Erythroblast (primary cell): Measurements from ENCODE around the gene UBE2G1.

Experiments used
- GATA1 ChIP-seq: IDR thresholded peaks from 2 replicates; pipeline ENCODE4 v1.6.1; 2011; ENCODE audit warnings: low read depth, mild to moderate bottlenecking, control low read depth, low read length, moderate library complexity
- POLR2A ChIP-seq: IDR thresholded peaks from 2 replicates; pipeline ENCODE4 v1.6.1; 2011; ENCODE audit warnings: mild to moderate bottlenecking, low read length

- TF ChIP-seq POLR2A = no peak
- TF ChIP-seq GATA1 = no peak
Measured at GRCh38 chr17:4272972-4273368, 93.5 kb downstream of the UBE2G1 start.
